ENCODE results near the gene TCOF1.

GRCh38 chr5:150448334-150448733 lies 90.8 kb downstream of the TCOF1 start:
- TF ChIP-seq CTCF (IDR thresholded peaks at IDR 0.05; ENCODE audit: insufficient read depth, low read depth, low read length) (no peak), EZH2 (IDR thresholded peaks at IDR 0.05; ENCODE audit: insufficient read depth, low read length) (no peak)
